Stimulated activated CD4-positive, alpha-beta T cell treated with anti-CD3 and anti-CD28 coated beads, Interleukin-4, amount 100 ng/mL, for 4 hours (primary cell): ENCODE results near the gene ARSJ.
"Not testable (repeated sequence)": the region's sequence is repeated elsewhere in the genome, so short reads cannot be mapped to it uniquely, and the experiment has no call there.

Experiments used
- DNase-seq, 2 experiments: peaks; one replicate each; pipeline ENCODE4 v3.0.0-alpha.2; 2020

ARSJ gene

GRCh38 chr4:113955411-113955810 is 24.0 kb downstream of the ARSJ start:
- DNase-seq, result no peak

- no peak for DNase-seq
These were observed 25.6 kb downstream of the ARSJ start for GRCh38 chr4:113953888-113954287.

- peak in 1 of 2 experiments; percentile 2 for DNase-seq
These were observed 26.9 kb downstream of the ARSJ start for GRCh38 chr4:113952452-113953029.

GRCh38 chr4:113951263-113951662 is 28.2 kb downstream of the ARSJ start:
- no peak for DNase-seq

- no peak for DNase-seq
These were observed 29.2 kb downstream of the ARSJ start for GRCh38 chr4:113950207-113950606.

- DNase-seq, result no peak
These were observed 32.0 kb downstream of the ARSJ start for GRCh38 chr4:113947484-113947883.

GRCh38 chr4:113945906-113946305 is 33.5 kb downstream of the ARSJ start:
- DNase-seq, result no peak

GRCh38 chr4:113943863-113944262 is 35.6 kb downstream of the ARSJ start:
- DNase-seq, result no peak

GRCh38 chr4:113943085-113943484 is 36.4 kb downstream of the ARSJ start:
- DNase-seq, result no peak

GRCh38 chr4:113941836-113942235 is 37.6 kb downstream of the ARSJ start:
- DNase-seq, result no peak

GRCh38 chr4:113940103-113940502 is 39.3 kb downstream of the ARSJ start:
- not testable (repeated sequence) for DNase-seq

GRCh38 chr4:113935190-113935589 is 44.3 kb downstream of the ARSJ start:
- no peak for DNase-seq

- DNase-seq, result not testable (repeated sequence)
These were observed 54.7 kb downstream of the ARSJ start for GRCh38 chr4:113924706-113925105.

- DNase-seq, result no peak
These were observed 58.2 kb downstream of the ARSJ start for GRCh38 chr4:113921089-113921794.

GRCh38 chr4:113919611-113920010 is 59.8 kb downstream of the ARSJ start:
- DNase-seq, result no peak

GRCh38 chr4:113919145-113919544 is 60.3 kb downstream of the ARSJ start:
- no peak for DNase-seq

GRCh38 chr4:113908829-113909228 is 70.6 kb downstream of the ARSJ start:
- DNase-seq, result no peak

GRCh38 chr4:113907559-113907958 is 71.9 kb downstream of the ARSJ start:
- DNase-seq, result no peak

- DNase-seq, result no peak
These were observed 74.1 kb downstream of the ARSJ start for GRCh38 chr4:113905301-113905700.

GRCh38 chr4:113904877-113905276 is 74.6 kb downstream of the ARSJ start:
- DNase-seq, result no peak

GRCh38 chr4:113901994-113902787 is 77.3 kb downstream of the ARSJ start:
- DNase-seq, result peak; percentile 37 to 65

GRCh38 chr4:113899271-113900070 is 80.0 kb downstream of the ARSJ start:
- DNase-seq, result peak in 1 of 2 experiments; percentile 48

GRCh38 chr4:113893546-113893945 is 85.9 kb downstream of the ARSJ start:
- DNase-seq, result no peak
